ENCODE measurements around the gene TEKT2. TPM values are rescaled to one million over a fixed set of nuclear protein-coding genes. Genes with fewer than 3 reads are reported as not detected.

TEKT2 gene
- total RNA-seq, 1 donor from 2014 or later, result 2.1 TPM

DNA sequence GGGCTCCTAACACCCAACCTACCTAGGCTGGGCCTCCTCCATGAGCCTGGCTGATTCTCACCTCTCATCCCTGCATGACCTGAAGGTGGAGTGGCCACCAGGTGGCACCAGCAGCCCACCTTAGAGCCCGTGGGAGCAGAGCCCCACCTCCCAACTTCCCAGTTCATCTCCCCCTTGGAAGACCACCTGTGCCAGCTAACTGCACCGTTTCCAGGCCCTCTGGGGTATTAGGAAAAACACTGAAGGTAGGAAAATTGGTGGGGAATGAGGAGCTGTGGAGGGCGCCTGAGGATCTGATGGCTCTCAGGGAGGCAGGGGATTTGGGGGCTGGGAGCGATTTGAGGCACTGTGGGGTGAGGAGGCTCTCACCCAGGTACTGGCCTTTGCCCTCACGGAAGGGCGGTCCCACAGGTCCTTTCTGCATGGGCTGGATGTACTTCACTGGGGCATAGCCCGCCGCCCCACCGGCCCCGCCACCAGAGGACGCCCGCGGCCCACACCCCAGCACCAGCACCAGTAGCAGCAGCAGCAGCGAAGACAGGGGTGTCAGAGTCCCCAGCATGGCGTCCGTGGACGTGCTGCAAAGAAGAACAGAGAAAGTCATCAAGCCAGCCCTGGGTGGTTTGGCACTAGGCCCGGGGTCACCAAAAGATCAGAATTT lies 15.9 kb downstream of the TEKT2 start:
- Histone ChIP-seq H3K27ac (ENCODE audit: low read depth, low read length) (no peak overlapping the region), H3K9ac (ENCODE audit: low read depth in 1 of 3, low read length in 3 of 3) (no peak overlapping the region), H3K4me3 (ENCODE audit: low read length in 3 of 3) (peak overlapping the region; percentile 9 to 38 (median 13)), H3K9me3 (ENCODE audit: control insufficient read depth in 3 of 3, low read length in 3 of 3) (no peaks in the 10 kb centered on the region), H3K36me3 (ENCODE audit: control insufficient read depth in 3 of 3, insufficient read depth in 3 of 3, low read length in 3 of 3) (peaks cover 11 to 13% (median 12%) of the 10 kb centered on the region in 3 donors), H3K4me1 (ENCODE audit: control insufficient read depth in 3 of 3, insufficient read depth in 3 of 3, low read length in 3 of 3) (peaks cover 2 to 5% (median 4%) of the 10 kb centered on the region in 3 donors), H3K27me3 (ENCODE audit: control insufficient read depth in 3 of 3, insufficient read depth in 3 of 3, low read length in 3 of 3) (no peaks in the 10 kb centered on the region)

DNA sequence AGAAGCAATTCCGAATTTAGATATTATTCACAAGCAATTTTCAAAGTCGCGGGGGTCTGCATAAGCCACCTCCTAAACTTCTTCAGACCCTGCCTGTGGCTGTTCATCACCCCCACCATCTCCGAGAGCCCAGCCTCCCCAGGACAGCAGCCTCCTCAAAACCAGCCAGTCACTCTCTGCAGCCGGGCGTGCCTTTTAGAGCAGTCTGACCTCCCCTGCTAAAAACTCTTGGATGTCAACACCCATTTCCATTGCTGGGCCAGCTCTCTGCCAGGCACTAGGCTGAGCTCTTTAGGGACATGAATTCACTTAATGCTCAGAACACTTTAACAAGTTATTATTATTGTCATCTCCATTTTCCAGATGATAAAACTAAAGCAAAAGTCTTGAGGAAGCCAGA lies 16.5 kb downstream of the TEKT2 start:
- H3K9ac ChIP-seq (ENCODE audit: low read depth in 1 of 3, low read length in 3 of 3), result no peak overlapping the region
- no peak overlapping the region for H3K27ac ChIP-seq (ENCODE audit: low read depth, low read length)
- peaks cover 2 to 4% (median 3%) of the 10 kb centered on the region in 3 donors for H3K4me1 ChIP-seq (ENCODE audit: control insufficient read depth in 3 of 3, insufficient read depth in 3 of 3, low read length in 3 of 3)
- H3K9me3 ChIP-seq (ENCODE audit: control insufficient read depth in 3 of 3, low read length in 3 of 3), result no peaks in the 10 kb centered on the region
- peaks cover 8 to 10% (median 8%) of the 10 kb centered on the region in 3 donors for H3K36me3 ChIP-seq (ENCODE audit: control insufficient read depth in 3 of 3, insufficient read depth in 3 of 3, low read length in 3 of 3)
- no peaks in the 10 kb centered on the region for H3K27me3 ChIP-seq (ENCODE audit: control insufficient read depth in 3 of 3, insufficient read depth in 3 of 3, low read length in 3 of 3)
- H3K4me3 ChIP-seq (ENCODE audit: low read length in 3 of 3), result no peak overlapping the region

DNA sequence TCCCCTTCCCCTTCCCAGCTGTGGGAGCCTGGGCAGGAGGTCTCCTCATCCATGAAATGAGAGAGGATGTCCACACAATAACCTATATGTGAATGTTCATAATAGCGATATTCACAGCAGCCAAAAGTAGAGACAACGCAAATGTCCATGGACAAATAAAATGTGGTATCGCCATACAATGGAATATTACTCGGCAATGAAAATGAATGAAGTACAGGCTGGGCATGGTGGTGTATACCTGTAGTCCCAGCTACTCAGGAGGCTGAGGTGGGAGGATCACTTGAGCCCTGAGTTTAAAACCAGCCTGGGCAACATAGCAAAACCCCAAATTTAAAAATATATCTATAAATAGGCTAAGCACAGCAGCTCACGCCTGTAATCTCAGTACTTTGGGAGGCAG lies 17.7 kb downstream of the TEKT2 start:
- no peaks in the 10 kb centered on the region for H3K9me3 ChIP-seq (ENCODE audit: control insufficient read depth in 3 of 3, low read length in 3 of 3)
- H3K9ac ChIP-seq (ENCODE audit: low read depth in 1 of 3, low read length in 3 of 3), result no peak overlapping the region
- peaks cover 0 to 1% (median 0%) of the 10 kb centered on the region in 3 donors for H3K36me3 ChIP-seq (ENCODE audit: control insufficient read depth in 3 of 3, insufficient read depth in 3 of 3, low read length in 3 of 3)
- H3K4me1 ChIP-seq (ENCODE audit: control insufficient read depth in 3 of 3, insufficient read depth in 3 of 3, low read length in 3 of 3), result peaks cover 2 to 4% (median 3%) of the 10 kb centered on the region in 3 donors
- H3K27ac ChIP-seq (ENCODE audit: low read depth, low read length), result no peak overlapping the region
- H3K4me3 ChIP-seq (ENCODE audit: low read length in 3 of 3), result no peak overlapping the region
- H3K27me3 ChIP-seq (ENCODE audit: control insufficient read depth in 3 of 3, insufficient read depth in 3 of 3, low read length in 3 of 3), result no peaks in the 10 kb centered on the region

DNA sequence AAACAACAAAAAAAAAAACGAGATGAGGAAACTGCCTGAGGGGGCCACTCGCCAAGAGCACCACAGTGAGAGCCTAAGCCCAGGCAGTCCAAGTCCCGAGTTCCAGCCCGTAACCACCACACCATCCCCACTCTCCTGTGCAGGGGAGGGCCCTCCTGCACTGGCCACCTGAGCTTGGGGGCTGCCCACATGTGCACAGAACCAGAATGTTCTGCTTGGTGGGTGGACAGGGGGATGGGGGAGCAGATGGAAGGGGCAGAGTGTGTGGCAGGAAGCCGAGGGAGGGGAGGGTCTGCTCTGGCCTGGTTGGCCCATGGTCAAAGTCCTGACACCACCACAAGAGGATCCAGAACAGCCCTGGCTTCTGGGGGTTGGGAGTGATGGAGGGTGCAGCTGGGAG lies 22.4 kb downstream of the TEKT2 start:
- no peak overlapping the region for H3K9ac ChIP-seq (ENCODE audit: low read depth in 1 of 3, low read length in 3 of 3)
- H3K27ac ChIP-seq (ENCODE audit: low read depth, low read length), result no peak overlapping the region
- H3K9me3 ChIP-seq (ENCODE audit: control insufficient read depth in 3 of 3, low read length in 3 of 3), result no peaks in the 10 kb centered on the region
- H3K36me3 ChIP-seq (ENCODE audit: control insufficient read depth in 3 of 3, insufficient read depth in 3 of 3, low read length in 3 of 3), result no peaks in the 10 kb centered on the region
- no peaks in the 10 kb centered on the region for H3K27me3 ChIP-seq (ENCODE audit: control insufficient read depth in 3 of 3, insufficient read depth in 3 of 3, low read length in 3 of 3)
- no peak overlapping the region for H3K4me3 ChIP-seq (ENCODE audit: low read length in 3 of 3)
- no peaks in the 10 kb centered on the region for H3K4me1 ChIP-seq (ENCODE audit: control insufficient read depth in 3 of 3, insufficient read depth in 3 of 3, low read length in 3 of 3)

DNA sequence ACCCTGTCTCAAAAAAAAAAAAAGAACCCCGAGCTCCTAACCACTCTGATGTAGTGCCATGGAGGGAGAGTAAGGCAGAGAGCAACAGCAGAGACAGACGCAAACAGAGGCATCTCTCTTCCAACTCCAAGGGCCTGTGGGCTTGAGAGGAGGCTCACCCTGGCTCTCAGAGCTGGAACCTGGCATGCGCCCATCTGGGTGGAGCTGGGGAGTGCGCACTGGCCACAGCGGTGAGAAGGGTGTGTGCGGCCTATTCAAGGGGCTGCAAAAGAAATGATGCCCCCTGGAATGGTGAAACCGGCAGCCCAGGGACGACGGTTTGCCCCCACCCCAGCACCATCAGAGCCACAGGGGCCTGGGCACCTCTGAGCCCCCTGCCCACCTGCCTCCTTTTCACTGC lies 23.5 kb downstream of the TEKT2 start:
- Histone ChIP-seq H3K9ac (ENCODE audit: low read depth in 1 of 3, low read length in 3 of 3) (no peak overlapping the region), H3K27me3 (ENCODE audit: control insufficient read depth in 3 of 3, insufficient read depth in 3 of 3, low read length in 3 of 3) (no peaks in the 10 kb centered on the region), H3K4me1 (ENCODE audit: control insufficient read depth in 3 of 3, insufficient read depth in 3 of 3, low read length in 3 of 3) (no peaks in the 10 kb centered on the region), H3K4me3 (ENCODE audit: low read length in 3 of 3) (no peak overlapping the region), H3K27ac (ENCODE audit: low read depth, low read length) (no peak overlapping the region), H3K9me3 (ENCODE audit: control insufficient read depth in 3 of 3, low read length in 3 of 3) (no peaks in the 10 kb centered on the region), H3K36me3 (ENCODE audit: control insufficient read depth in 3 of 3, insufficient read depth in 3 of 3, low read length in 3 of 3) (no peaks in the 10 kb centered on the region)

DNA sequence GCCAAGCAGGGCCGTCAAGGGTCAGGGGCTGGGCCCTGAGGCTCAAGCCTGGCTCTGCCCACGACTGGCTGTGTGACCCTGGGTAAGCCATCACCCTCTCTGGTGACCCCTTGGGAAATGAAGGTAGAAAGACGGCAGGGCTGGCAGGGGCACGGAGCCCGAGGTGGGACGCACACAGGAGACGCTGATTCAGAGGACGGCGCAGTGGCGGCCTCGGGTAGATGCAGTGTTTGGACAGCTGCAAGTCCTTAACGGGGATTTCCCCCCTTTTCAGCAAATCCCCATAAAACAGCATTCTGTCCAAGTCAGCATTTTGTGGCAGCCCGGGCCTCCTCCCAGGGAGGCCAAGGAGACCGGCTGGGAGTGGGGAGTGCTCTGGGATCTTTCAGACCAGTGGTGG lies 24.4 kb downstream of the TEKT2 start:
- Histone ChIP-seq H3K4me1 (ENCODE audit: control insufficient read depth in 3 of 3, insufficient read depth in 3 of 3, low read length in 3 of 3) (no peaks in the 10 kb centered on the region), H3K9me3 (ENCODE audit: control insufficient read depth in 3 of 3, low read length in 3 of 3) (no peaks in the 10 kb centered on the region), H3K27ac (ENCODE audit: low read depth, low read length) (no peak overlapping the region), H3K36me3 (ENCODE audit: control insufficient read depth in 3 of 3, insufficient read depth in 3 of 3, low read length in 3 of 3) (no peaks in the 10 kb centered on the region), H3K4me3 (ENCODE audit: low read length in 3 of 3) (no peak overlapping the region), H3K9ac (ENCODE audit: low read depth in 1 of 3, low read length in 3 of 3) (no peak overlapping the region), H3K27me3 (ENCODE audit: control insufficient read depth in 3 of 3, insufficient read depth in 3 of 3, low read length in 3 of 3) (no peaks in the 10 kb centered on the region)

DNA sequence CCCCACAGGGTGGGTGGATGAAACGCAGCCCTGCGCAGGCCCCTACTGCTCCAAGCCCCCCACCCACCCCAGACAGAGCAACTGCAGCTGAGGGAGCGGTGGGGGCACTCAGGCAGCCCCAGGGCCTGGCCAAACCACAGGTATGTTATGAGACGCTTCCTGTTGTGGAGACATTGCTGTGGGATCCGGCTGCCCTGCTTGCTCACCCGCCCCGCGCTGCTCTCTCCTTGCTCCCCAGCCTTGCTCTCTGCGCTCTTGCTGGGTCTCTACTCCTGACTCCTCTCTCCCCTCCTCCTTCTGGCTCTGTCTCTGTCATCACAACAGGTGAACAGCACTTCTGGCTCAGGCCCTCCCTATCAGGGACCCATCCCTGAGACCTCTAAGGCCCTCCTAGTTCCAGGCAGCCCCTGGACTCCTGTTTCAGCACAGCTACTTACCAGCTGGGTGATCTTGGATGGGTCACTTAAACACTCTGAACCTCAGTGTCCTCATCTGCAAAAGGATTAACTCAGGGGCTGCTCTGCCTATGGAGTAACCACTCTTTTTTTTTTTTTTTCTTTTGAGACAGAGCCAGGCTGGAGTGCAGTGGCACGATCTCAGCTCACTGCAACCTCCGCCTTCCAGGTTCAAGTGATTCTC lies 25.3 kb downstream of the TEKT2 start:
- Histone ChIP-seq H3K27ac (ENCODE audit: low read depth, low read length) (no peak overlapping the region), H3K27me3 (ENCODE audit: control insufficient read depth in 3 of 3, insufficient read depth in 3 of 3, low read length in 3 of 3) (no peaks in the 10 kb centered on the region), H3K4me3 (ENCODE audit: low read length in 3 of 3) (no peak overlapping the region), H3K9me3 (ENCODE audit: control insufficient read depth in 3 of 3, low read length in 3 of 3) (no peaks in the 10 kb centered on the region), H3K36me3 (ENCODE audit: control insufficient read depth in 3 of 3, insufficient read depth in 3 of 3, low read length in 3 of 3) (no peaks in the 10 kb centered on the region), H3K4me1 (ENCODE audit: control insufficient read depth in 3 of 3, insufficient read depth in 3 of 3, low read length in 3 of 3) (no peaks in the 10 kb centered on the region), H3K9ac (ENCODE audit: low read depth in 1 of 3, low read length in 3 of 3) (no peak overlapping the region)

DNA sequence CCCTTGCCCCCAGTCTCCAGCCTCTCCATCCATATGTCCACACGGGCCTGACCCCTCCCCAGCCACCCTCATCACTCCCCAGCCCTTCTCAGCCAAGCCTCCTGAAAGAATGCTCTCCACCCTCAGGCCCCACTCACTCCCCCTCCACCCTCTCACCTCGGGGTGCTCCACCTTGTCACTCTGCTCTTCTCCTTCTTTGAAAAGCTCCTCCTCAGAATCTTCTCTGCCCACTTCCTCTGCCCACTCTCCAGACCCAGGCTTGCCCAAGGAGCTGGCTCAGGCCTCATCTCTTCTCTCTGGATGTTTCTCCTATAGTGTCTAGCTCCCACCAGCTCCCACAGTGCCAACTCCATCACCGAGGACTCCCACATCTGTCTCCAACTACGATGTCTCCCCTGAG lies 27.3 kb downstream of the TEKT2 start:
- Histone ChIP-seq H3K9me3 (ENCODE audit: control insufficient read depth in 3 of 3, low read length in 3 of 3) (no peaks in the 10 kb centered on the region), H3K4me1 (ENCODE audit: control insufficient read depth in 3 of 3, insufficient read depth in 3 of 3, low read length in 3 of 3) (peaks cover 0 to 2% (median 0%) of the 10 kb centered on the region in 3 donors), H3K27me3 (ENCODE audit: control insufficient read depth in 3 of 3, insufficient read depth in 3 of 3, low read length in 3 of 3) (no peaks in the 10 kb centered on the region), H3K9ac (ENCODE audit: low read depth in 1 of 3, low read length in 3 of 3) (no peak overlapping the region), H3K4me3 (ENCODE audit: low read length in 3 of 3) (no peak overlapping the region), H3K36me3 (ENCODE audit: control insufficient read depth in 3 of 3, insufficient read depth in 3 of 3, low read length in 3 of 3) (no peaks in the 10 kb centered on the region), H3K27ac (ENCODE audit: low read depth, low read length) (no peak overlapping the region)

DNA sequence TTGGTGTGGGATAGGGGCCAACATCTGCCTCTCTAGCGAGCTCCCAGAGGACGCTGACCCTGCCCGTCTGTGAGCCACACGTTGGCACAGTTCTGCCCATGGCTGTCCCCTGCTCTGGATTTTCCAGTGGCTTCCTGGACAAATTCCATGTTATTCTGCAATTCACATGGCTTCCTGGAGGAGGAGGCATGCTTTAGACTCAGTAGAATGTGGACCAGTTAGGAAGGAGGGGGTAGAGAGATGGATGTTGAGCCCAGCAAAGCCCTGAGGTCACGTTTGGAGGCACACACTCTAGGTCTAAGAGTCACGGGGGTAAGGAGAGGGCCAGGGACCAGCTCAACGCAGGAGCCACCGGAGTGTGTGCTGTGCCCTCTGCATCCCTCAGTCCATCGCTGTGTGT lies 28.9 kb downstream of the TEKT2 start:
- no peak overlapping the region for H3K4me3 ChIP-seq (ENCODE audit: low read length in 3 of 3)
- H3K36me3 ChIP-seq (ENCODE audit: control insufficient read depth in 3 of 3, insufficient read depth in 3 of 3, low read length in 3 of 3), result no peaks in the 10 kb centered on the region

DNA sequence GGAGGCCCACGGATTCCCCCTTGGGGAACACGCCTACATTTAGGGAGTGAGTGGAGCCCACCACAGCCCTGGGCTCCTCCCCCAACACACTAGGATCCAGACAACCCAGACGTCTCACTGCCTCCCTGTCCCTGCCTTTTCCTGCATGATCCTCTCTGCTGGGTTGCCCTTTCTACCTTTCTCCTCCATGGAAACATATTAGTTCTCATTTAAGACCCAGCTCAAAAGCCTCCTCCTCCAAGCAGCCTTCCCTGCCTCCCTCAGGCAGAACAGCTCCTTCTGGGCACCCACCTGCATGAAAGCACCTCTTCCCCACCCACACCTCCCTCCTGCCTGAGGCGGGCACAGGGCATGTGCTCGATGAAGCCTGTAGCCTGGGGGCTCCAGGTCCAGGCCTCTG lies 30.5 kb downstream of the TEKT2 start:
- Histone ChIP-seq H3K27me3 (ENCODE audit: control insufficient read depth in 3 of 3, insufficient read depth in 3 of 3, low read length in 3 of 3) (peaks cover 0 to 4% (median 0%) of the 10 kb centered on the region in 3 donors), H3K4me1 (ENCODE audit: control insufficient read depth in 3 of 3, insufficient read depth in 3 of 3, low read length in 3 of 3) (peaks cover 0 to 10% (median 0%) of the 10 kb centered on the region in 3 donors), H3K36me3 (ENCODE audit: control insufficient read depth in 3 of 3, insufficient read depth in 3 of 3, low read length in 3 of 3) (no peaks in the 10 kb centered on the region), H3K4me3 (ENCODE audit: low read length in 3 of 3) (no peak overlapping the region), H3K9ac (ENCODE audit: low read depth in 1 of 3, low read length in 3 of 3) (no peak overlapping the region), H3K27ac (ENCODE audit: low read depth, low read length) (no peak overlapping the region), H3K9me3 (ENCODE audit: control insufficient read depth in 3 of 3, low read length in 3 of 3) (no peaks in the 10 kb centered on the region)

More for the DNA sequence above, 28.9 kb downstream of the TEKT2 start:
- Histone ChIP-seq H3K27me3 (ENCODE audit: control insufficient read depth in 3 of 3, insufficient read depth in 3 of 3, low read length in 3 of 3) (peaks cover 0 to 4% (median 0%) of the 10 kb centered on the region in 3 donors), H3K9me3 (ENCODE audit: control insufficient read depth in 3 of 3, low read length in 3 of 3) (no peaks in the 10 kb centered on the region), H3K9ac (ENCODE audit: low read depth in 1 of 3, low read length in 3 of 3) (no peak overlapping the region), H3K4me1 (ENCODE audit: control insufficient read depth in 3 of 3, insufficient read depth in 3 of 3, low read length in 3 of 3) (peaks cover 0 to 6% (median 0%) of the 10 kb centered on the region in 3 donors), H3K27ac (ENCODE audit: low read depth, low read length) (no peak overlapping the region)
